ENCODE data around the gene PHYHD1.

DNA sequence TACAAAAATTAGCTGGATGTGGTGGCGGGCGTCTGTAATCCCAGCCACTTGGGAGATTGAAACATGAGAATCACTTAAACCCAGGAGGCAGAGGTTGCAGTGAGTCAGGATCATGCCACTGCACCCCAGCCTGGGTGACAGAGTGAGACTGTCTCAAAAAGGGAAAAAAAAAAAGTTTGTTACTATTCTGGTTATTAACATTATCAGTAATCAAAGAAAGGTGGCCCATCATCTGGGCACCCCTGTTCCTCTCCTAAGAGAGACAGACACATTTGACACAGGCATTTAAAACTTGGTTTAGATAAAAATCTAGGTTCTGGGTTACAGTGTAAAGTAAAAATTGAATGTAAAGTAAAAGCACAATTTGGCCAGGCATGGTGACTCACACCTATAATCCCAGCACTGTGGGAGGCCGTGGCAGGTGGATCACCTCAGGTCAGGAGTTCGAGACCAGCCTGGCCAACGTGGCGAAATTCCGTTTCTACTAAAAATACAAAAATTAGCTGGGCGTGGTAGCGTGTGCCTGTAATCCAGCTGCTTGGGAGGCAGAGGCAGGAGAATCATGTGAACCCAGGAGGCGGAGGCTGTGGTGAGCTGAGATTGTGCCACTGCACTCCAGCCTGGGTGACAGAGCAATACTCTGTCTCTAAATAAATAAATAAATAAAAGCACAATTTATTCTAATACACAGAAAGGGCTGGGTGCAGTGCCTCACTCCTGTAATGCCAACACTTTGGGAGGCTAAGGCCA lies 16.7 kb upstream of the PHYHD1 start:
- no peak for TF ChIP-seq EZH2 (IDR thresholded peaks at IDR 0.05)
- TF ChIP-seq POLR2AphosphoS5 (IDR thresholded peaks at IDR 0.05; ENCODE audit: borderline replicate concordance, low read depth, low read length) = no peak
- no peak for TF ChIP-seq FOXP2 (optimal IDR thresholded peaks at IDR 0.05; ENCODE audit: control extremely low read depth, extremely low read length, insufficient read depth)

All from SK-N-MC (cell line).